ENCODE results near the gene EFNA5. TPM values are rescaled to one million over a fixed set of nuclear protein-coding genes. Genes with fewer than 3 reads are reported as not detected.

EFNA5 gene
- total RNA-seq, 1 donor from 2014 or later: 43.0 TPM

GRCh38 chr5:107610798-107611197, 59.9 kb downstream of the EFNA5 start:
- H3K4me3 Mint-ChIP-seq: no peak overlapping the region
- H3K27me3 Mint-ChIP-seq (ENCODE audit: low read depth): no peaks in the 10 kb centered on the region
- no peak overlapping the region for H3K27ac Mint-ChIP-seq (ENCODE audit: unreplicated experiment)
- no peak for TF ChIP-seq CTCF (conservative IDR thresholded peaks at IDR 0.05)
- no peaks in the 10 kb centered on the region for H3K36me3 Mint-ChIP-seq (ENCODE audit: low read depth)
- H3K4me1 Mint-ChIP-seq: peaks cover 61% of the 10 kb centered on the region
- no peak for DNase-seq (ENCODE audit: low read depth, low spot score)
- H3K9me3 Mint-ChIP-seq: no peaks in the 10 kb centered on the region

DNA sequence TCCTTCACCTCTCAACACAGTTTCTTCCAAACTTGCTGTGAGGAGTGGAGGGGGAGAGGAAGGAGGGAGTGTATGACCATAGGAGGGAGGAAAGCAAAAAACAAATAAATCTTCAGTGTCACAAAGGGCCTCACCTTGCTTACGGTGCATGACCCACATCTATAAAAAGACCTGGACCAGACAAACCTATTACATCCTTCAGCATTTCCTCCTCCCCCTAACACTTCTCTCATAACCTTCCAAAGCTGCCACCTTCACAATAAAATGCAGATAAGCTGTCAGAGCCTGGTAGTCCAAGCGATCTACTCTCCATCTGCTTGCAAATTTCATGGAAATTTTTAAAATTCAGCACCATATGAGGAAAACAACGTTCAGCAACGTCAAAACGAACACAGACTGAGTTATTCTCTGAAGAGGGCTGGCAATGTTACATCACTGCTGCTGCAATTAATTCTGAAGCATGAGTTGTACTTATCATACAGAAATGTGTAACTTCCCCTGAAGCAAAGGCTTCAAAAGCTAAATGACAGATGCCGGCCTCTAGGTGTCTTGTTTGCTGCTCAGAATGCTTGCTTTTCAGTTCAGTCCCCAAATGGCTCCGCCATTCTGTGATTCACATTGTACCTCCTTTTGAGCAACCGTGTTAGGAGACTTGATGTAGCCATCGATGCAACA, 62.9 kb downstream of the EFNA5 start:
- no peak overlapping the region for H3K27ac Mint-ChIP-seq (ENCODE audit: unreplicated experiment)
- no peak for TF ChIP-seq CTCF (conservative IDR thresholded peaks at IDR 0.05)
- no peak overlapping the region for H3K4me3 Mint-ChIP-seq
- H3K27me3 Mint-ChIP-seq (ENCODE audit: low read depth): no peaks in the 10 kb centered on the region
- H3K36me3 Mint-ChIP-seq (ENCODE audit: low read depth): no peaks in the 10 kb centered on the region
- no peak for DNase-seq (ENCODE audit: low read depth, low spot score)
- peaks cover 61% of the 10 kb centered on the region for H3K4me1 Mint-ChIP-seq
- no peaks in the 10 kb centered on the region for H3K9me3 Mint-ChIP-seq

- peaks cover 63% of the 10 kb centered on the region for H3K4me1 Mint-ChIP-seq
- H3K27ac Mint-ChIP-seq (ENCODE audit: unreplicated experiment): no peak overlapping the region
- H3K4me3 Mint-ChIP-seq: no peak overlapping the region
- no peaks in the 10 kb centered on the region for H3K36me3 Mint-ChIP-seq (ENCODE audit: low read depth)
- DNase-seq (ENCODE audit: low read depth, low spot score): no peak
- no peaks in the 10 kb centered on the region for H3K9me3 Mint-ChIP-seq
- H3K27me3 Mint-ChIP-seq (ENCODE audit: low read depth): no peaks in the 10 kb centered on the region
- TF ChIP-seq CTCF (conservative IDR thresholded peaks at IDR 0.05): no peak
These were observed 63.5 kb downstream of the EFNA5 start for GRCh38 chr5:107607196-107607595.

GRCh38 chr5:107605596-107606125, 65.1 kb downstream of the EFNA5 start:
- no peak for TF ChIP-seq CTCF (conservative IDR thresholded peaks at IDR 0.05)
- Mint-ChIP-seq H3K9me3 (no peaks in the 10 kb centered on the region), H3K36me3 (ENCODE audit: low read depth) (no peaks in the 10 kb centered on the region), H3K4me1 (peaks cover 60% of the 10 kb centered on the region), H3K27me3 (ENCODE audit: low read depth) (no peaks in the 10 kb centered on the region), H3K4me3 (no peak overlapping the region), H3K27ac (ENCODE audit: unreplicated experiment) (no peak overlapping the region)
- DNase-seq (ENCODE audit: low read depth, low spot score): no peak

DNA sequence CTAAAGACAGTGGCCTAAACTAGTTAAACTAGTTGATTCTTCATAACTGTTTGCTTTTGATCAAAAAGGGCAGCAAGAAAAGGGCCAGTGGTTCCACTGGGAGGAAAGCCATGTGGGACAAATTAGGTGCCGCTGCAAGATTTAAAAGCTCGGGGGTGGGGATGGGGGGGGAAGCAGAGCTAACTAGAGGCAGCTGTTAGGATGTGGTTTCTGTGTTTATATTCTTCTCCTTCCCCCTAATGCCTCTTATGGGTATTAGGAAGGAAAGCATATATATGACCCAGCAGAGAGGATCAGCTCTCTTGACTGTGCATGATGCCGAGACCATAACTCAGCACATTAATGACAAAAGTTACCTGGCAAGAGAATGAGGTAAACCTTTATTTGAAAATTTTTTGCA, 65.7 kb downstream of the EFNA5 start:
- Mint-ChIP-seq H3K9me3 (no peaks in the 10 kb centered on the region), H3K27ac (ENCODE audit: unreplicated experiment) (no peak overlapping the region), H3K27me3 (ENCODE audit: low read depth) (no peaks in the 10 kb centered on the region), H3K4me1 (peaks cover 60% of the 10 kb centered on the region), H3K36me3 (ENCODE audit: low read depth) (no peaks in the 10 kb centered on the region), H3K4me3 (no peak overlapping the region)
- no peak for DNase-seq (ENCODE audit: low read depth, low spot score)
- TF ChIP-seq CTCF (conservative IDR thresholded peaks at IDR 0.05): no peak
